ENCODE results near the gene NCBP3. TPM values are rescaled to one million over a fixed set of nuclear protein-coding genes. Genes with fewer than 3 reads are reported as not detected.

Gene NCBP3
- total RNA-seq, 4 donors from 2014 or later, result 15.0 to 33.9 (median 21.9) TPM

- TF ChIP-seq POLR2AphosphoS5 (IDR thresholded peaks at IDR 0.05), result no peak
- TF ChIP-seq, protein P1, sequence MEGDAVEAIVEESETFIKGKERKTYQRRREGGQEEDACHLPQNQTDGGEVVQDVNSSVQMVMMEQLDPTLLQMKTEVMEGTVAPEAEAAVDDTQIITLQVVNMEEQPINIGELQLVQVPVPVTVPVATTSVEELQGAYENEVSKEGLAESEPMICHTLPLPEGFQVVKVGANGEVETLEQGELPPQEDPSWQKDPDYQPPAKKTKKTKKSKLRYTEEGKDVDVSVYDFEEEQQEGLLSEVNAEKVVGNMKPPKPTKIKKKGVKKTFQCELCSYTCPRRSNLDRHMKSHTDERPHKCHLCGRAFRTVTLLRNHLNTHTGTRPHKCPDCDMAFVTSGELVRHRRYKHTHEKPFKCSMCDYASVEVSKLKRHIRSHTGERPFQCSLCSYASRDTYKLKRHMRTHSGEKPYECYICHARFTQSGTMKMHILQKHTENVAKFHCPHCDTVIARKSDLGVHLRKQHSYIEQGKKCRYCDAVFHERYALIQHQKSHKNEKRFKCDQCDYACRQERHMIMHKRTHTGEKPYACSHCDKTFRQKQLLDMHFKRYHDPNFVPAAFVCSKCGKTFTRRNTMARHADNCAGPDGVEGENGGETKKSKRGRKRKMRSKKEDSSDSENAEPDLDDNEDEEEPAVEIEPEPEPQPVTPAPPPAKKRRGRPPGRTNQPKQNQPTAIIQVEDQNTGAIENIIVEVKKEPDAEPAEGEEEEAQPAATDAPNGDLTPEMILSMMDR (IDR thresholded peaks at IDR 0.05), result no peak
- no peak for TF ChIP-seq EP300 (IDR thresholded peaks at IDR 0.05)
- no peak for TF ChIP-seq POLR2A (IDR thresholded peaks at IDR 0.05; ENCODE audit: low read depth)
- peak overlapping the region; percentile 88 to 91 (median 90) for H3K27ac ChIP-seq (replicated peaks in 1 of 4)
- intact Hi-C loops (cut with DNase I), result no loop called here
These were observed 41.8 kb upstream of the NCBP3 start for GRCh38 chr17:3887804-3888203.

DNA sequence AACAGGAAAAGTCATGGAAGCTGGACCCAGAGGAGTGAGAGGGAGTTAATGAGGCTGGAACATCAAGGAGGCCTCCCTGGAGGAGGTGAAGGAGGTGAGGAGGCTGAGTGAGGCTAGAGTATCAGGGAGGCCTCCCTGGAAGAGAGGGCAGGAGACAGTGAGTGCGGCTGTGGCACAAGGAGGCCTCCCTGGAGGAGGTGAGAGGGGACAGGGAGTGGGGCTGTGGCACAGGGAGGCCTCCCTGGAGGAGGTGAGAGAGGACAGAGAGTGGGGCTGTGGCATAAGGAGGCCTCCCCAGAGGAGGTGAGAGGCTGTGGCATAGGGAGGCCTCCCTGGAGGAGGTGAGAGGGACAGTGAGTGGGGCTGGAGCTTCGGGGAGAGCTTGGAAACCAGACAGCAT lies 41.3 kb upstream of the NCBP3 start:
- Histone ChIP-seq H3K4me1 (peaks cover 63 to 74% (median 73%) of the 10 kb centered on the region in 4 donors), H3K27me3 (no peaks in the 10 kb centered on the region), H3K9me3 (no peaks in the 10 kb centered on the region), H3K36me3 (peaks cover 0 to 30% (median 28%) of the 10 kb centered on the region in 4 donors), H3K4me3 (no peak overlapping the region), H3K27ac (replicated peaks in 1 of 4) (peak overlapping the region; percentile 88 to 91 (median 90))
- no peak for TF ChIP-seq POLR2AphosphoS5 (IDR thresholded peaks at IDR 0.05)
- TF ChIP-seq POLR2A (IDR thresholded peaks at IDR 0.05; ENCODE audit: low read depth), result no peak
- TF ChIP-seq, protein P1 (IDR thresholded peaks at IDR 0.05), result no peak
- no peak for TF ChIP-seq EP300 (IDR thresholded peaks at IDR 0.05)
- WGBS, result 59% methylated on average over 2 of the region's 2 CpGs
- intact Hi-C loops (cut with DNase I), result no loop called here
- no peak for DNase-seq (ENCODE audit: extremely low spot score)

More at GRCh38 chr17:3887804-3888203, 41.8 kb upstream of the NCBP3 start:
- 46% methylated on average over 7 of the region's 9 CpGs for WGBS
- Histone ChIP-seq H3K9me3 (no peaks in the 10 kb centered on the region), H3K36me3 (peaks cover 0 to 26% (median 24%) of the 10 kb centered on the region in 4 donors), H3K27me3 (no peaks in the 10 kb centered on the region), H3K4me1 (peaks cover 64 to 77% (median 76%) of the 10 kb centered on the region in 4 donors), H3K4me3 (no peak overlapping the region)
- no peak for DNase-seq (ENCODE audit: extremely low spot score)

DNA sequence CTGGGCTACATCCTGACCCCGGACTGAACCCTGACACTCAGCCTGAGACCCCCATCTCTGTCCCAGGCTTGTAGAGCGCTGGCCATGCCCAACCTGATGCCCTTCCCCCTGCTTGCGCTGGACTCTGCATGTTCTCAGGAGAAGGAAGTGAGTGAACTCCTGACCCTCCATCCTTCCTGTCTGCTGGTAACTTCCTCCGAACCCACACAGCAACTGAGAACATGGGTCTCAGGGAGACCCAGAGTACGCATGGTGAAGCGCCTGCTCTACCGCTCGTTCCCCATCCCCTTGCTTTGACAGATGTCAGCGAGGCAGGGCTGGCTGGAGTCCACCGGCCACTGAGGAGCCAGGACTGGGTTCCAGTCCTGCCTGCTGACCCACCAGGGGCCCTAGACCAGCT lies 40.7 kb upstream of the NCBP3 start:
- WGBS, result 67% methylated on average over 5 of the region's 10 CpGs
- intact Hi-C loops (cut with DNase I), result no loop called here
- H3K27ac ChIP-seq (replicated peaks in 1 of 4), result peak overlapping the region; percentile 88 to 91 (median 90)
- H3K27me3 ChIP-seq, result no peaks in the 10 kb centered on the region
- peaks cover 0 to 36% (median 29%) of the 10 kb centered on the region in 4 donors for H3K36me3 ChIP-seq
- DNase-seq (ENCODE audit: extremely low spot score), result no peak
- H3K4me3 ChIP-seq, result no peak overlapping the region
- no peaks in the 10 kb centered on the region for H3K9me3 ChIP-seq
- peaks cover 57 to 68% (median 66%) of the 10 kb centered on the region in 4 donors for H3K4me1 ChIP-seq
- peak; percentile 48 to 56 for TF ChIP-seq POLR2AphosphoS5 (IDR thresholded peaks at IDR 0.05)
- TF ChIP-seq, protein P1 (IDR thresholded peaks at IDR 0.05), result no peak

- no peak for DNase-seq (ENCODE audit: extremely low spot score)
These were observed 39.9 kb upstream of the NCBP3 start for GRCh38 chr17:3885970-3886369.

More at GRCh38 chr17:3885970-3886369, 39.9 kb upstream of the NCBP3 start:
- WGBS, result 78% methylated on average over 4 of the region's 4 CpGs
- no peaks in the 10 kb centered on the region for H3K9me3 ChIP-seq
- intact Hi-C loops (cut with DNase I), result no loop called here
- H3K36me3 ChIP-seq, result peaks cover 0 to 41% (median 29%) of the 10 kb centered on the region in 4 donors
- H3K27ac ChIP-seq (replicated peaks in 1 of 4), result no peak overlapping the region
- TF ChIP-seq, protein P1 (IDR thresholded peaks at IDR 0.05), result no peak
- TF ChIP-seq POLR2AphosphoS5 (IDR thresholded peaks at IDR 0.05) (no peak), POLR2A (IDR thresholded peaks at IDR 0.05; ENCODE audit: low read depth) (no peak), EP300 (IDR thresholded peaks at IDR 0.05) (no peak)
- H3K27me3 ChIP-seq, result no peaks in the 10 kb centered on the region
- no peak overlapping the region for H3K4me3 ChIP-seq
- peaks cover 49 to 60% (median 58%) of the 10 kb centered on the region in 4 donors for H3K4me1 ChIP-seq
